DOHH2 (cell line): ENCODE data around the gene NUAK2.

Experiments used
- CTCF ChIP-seq: fragments of 200-600 bp; sonication (generic); IDR thresholded peaks from one replicate; pipeline ENCODE4 v1.5.1; 2014; ENCODE audit warnings: antibody characterized with exemption, mild to moderate bottlenecking, low read depth, low read length; ENCODE audit not compliant: poor library complexity, severe bottlenecking
- EZH2phosphoT487 ChIP-seq: fragments of 200-600 bp; sonication (generic); IDR thresholded peaks from 2 replicates; pipeline ENCODE4 v1.6.1; 2017; ENCODE audit warnings: borderline replicate concordance, mild to moderate bottlenecking, antibody characterized with exemption, low read length, moderate library complexity, mixed read lengths

- TF ChIP-seq CTCF (no peak), EZH2phosphoT487 (no peak)
Measured at GRCh38 chr1:205287767-205288559, 33.6 kb downstream of the NUAK2 start.
